GM19025 (cell line): ENCODE measurements around the gene ARTN.

Experiments used
- ATAC-seq: cut with Tn5 transposase; IDR thresholded peaks from one replicate; pipeline ENCODE4 v1.9.1; 2021; ENCODE audit warnings: mild to moderate bottlenecking, low read depth, moderate library complexity; ENCODE audit not compliant: unreplicated experiment

The ARTN gene

GRCh38 chr1:43921022-43921421 lies 12.6 kb upstream of the ARTN start:
- no peak for ATAC-seq

GRCh38 chr1:43924516-43924915 lies 9.1 kb upstream of the ARTN start:
- ATAC-seq, result no peak

- no peak for ATAC-seq
These were observed 7.8 kb upstream of the ARTN start for GRCh38 chr1:43925846-43926245.

- ATAC-seq, result no peak
These were observed 3.2 kb upstream of the ARTN start for GRCh38 chr1:43930168-43930948.

GRCh38 chr1:43930949-43931275 lies 2.7 kb upstream of the ARTN start:
- ATAC-seq, result no peak

- no peak for ATAC-seq
These were observed 1.6 kb upstream of the ARTN start for GRCh38 chr1:43931711-43932660.

- ATAC-seq, result no peak
These were observed 715 bp upstream of the ARTN start for GRCh38 chr1:43932786-43933385.

GRCh38 chr1:43934101-43934985 lies 742 bp downstream of the ARTN start:
- ATAC-seq, result no peak

GRCh38 chr1:43934986-43935324 lies 1.4 kb downstream of the ARTN start:
- no peak for ATAC-seq

GRCh38 chr1:43935711-43936427 lies 2.3 kb downstream of the ARTN start:
- ATAC-seq, result no peak

GRCh38 chr1:43936431-43937151 lies 3.0 kb downstream of the ARTN start:
- no peak for ATAC-seq

GRCh38 chr1:43937179-43937865 lies 3.7 kb downstream of the ARTN start:
- ATAC-seq, result no peak

- no peak for ATAC-seq
These were observed 4.8 kb downstream of the ARTN start for GRCh38 chr1:43938383-43938782.

- ATAC-seq, result no peak
These were observed 5.4 kb downstream of the ARTN start for GRCh38 chr1:43938892-43939587.

GRCh38 chr1:43942411-43942810 lies 8.8 kb downstream of the ARTN start:
- no peak for ATAC-seq

- no peak for ATAC-seq
These were observed 11.3 kb downstream of the ARTN start for GRCh38 chr1:43944860-43945259.

- no peak for ATAC-seq
These were observed 12.2 kb downstream of the ARTN start for GRCh38 chr1:43945674-43946235.
